Left lobe of liver (tissue), 2 donors: Measurements from ENCODE around the gene EGLN1. TPM values are rescaled to one million over a fixed set of nuclear protein-coding genes. Genes with fewer than 3 reads are reported as not detected.

Source experiments
- ATAC-seq: fragments of 200-7000 bp; cut with Tn5 transposase; one replicate; pipeline ENCODE4 v1.9.1; 2020; ENCODE audit warnings: mild to moderate bottlenecking, moderate library complexity
- DNase-seq: peaks from one replicate; pipeline ENCODE4 v3.0.0-alpha.2; 2020; ENCODE audit warnings: low spot score
- total RNA-seq: library from RNA; stranded (reverse); gene quantifications from one replicate; pipeline ENCODE4 v1.2.1, GENCODE V29; 2021
- donor health status: DM: no; HTN: no; CAD: no; lungs with moderate emphysema.
- donor health status: DM: no; HTN: yes; CAD: no.

Gene EGLN1
- total RNA-seq, 1 donor from 2014 or later = 23.6 TPM

GRCh38 chr1:231422798-231423309 lies 767 bp upstream of the EGLN1 start:
- ATAC-seq (no peak), DNase-seq (no peak)

GRCh38 chr1:231421546-231421970 lies 529 bp downstream of the EGLN1 start:
- ATAC-seq (peak; percentile 50), DNase-seq (no peak)

GRCh38 chr1:231420959-231421545 lies 1.0 kb downstream of the EGLN1 start:
- DNase-seq = peak; percentile 66
- ATAC-seq = peak; percentile 13

- DNase-seq = no peak
- ATAC-seq = no peak
Observed at GRCh38 chr1:231420299-231420958, 1.7 kb downstream of the EGLN1 start.

GRCh38 chr1:231419738-231420298 lies 2.3 kb downstream of the EGLN1 start:
- no peak for ATAC-seq
- no peak for DNase-seq

- ATAC-seq = no peak
Observed at GRCh38 chr1:231419147-231419546, 2.9 kb downstream of the EGLN1 start.

GRCh38 chr1:231418741-231419107 lies 3.4 kb downstream of the EGLN1 start:
- no peak for DNase-seq
- ATAC-seq = no peak

More at GRCh38 chr1:231419147-231419546, 2.9 kb downstream of the EGLN1 start:
- no peak for DNase-seq

GRCh38 chr1:231418101-231418740 lies 3.9 kb downstream of the EGLN1 start:
- DNase-seq = no peak
- no peak for ATAC-seq

- DNase-seq (no peak), ATAC-seq (no peak)
Observed at GRCh38 chr1:231417513-231417912, 4.6 kb downstream of the EGLN1 start.

GRCh38 chr1:231416901-231417300 lies 5.2 kb downstream of the EGLN1 start:
- no peak for ATAC-seq
- DNase-seq = no peak

GRCh38 chr1:231415018-231415583 lies 7.0 kb downstream of the EGLN1 start:
- DNase-seq (no peak), ATAC-seq (no peak)

GRCh38 chr1:231414260-231415016 lies 7.6 kb downstream of the EGLN1 start:
- DNase-seq = no peak
- ATAC-seq = no peak

- no peak for DNase-seq
- ATAC-seq = no peak
Observed at GRCh38 chr1:231413749-231414082, 8.4 kb downstream of the EGLN1 start.

GRCh38 chr1:231411036-231411531 lies 11.0 kb downstream of the EGLN1 start:
- no peak for DNase-seq
- ATAC-seq = no peak

GRCh38 chr1:231410036-231410612 lies 12.0 kb downstream of the EGLN1 start:
- DNase-seq = no peak
- ATAC-seq = no peak

- ATAC-seq (peak; percentile 31), DNase-seq (no peak)
Observed at GRCh38 chr1:231408528-231409094, 13.5 kb downstream of the EGLN1 start.

GRCh38 chr1:231407547-231408396 lies 14.3 kb downstream of the EGLN1 start:
- ATAC-seq (peak; percentile 73), DNase-seq (no peak)

- ATAC-seq (peak; percentile 28), DNase-seq (no peak)
Observed at GRCh38 chr1:231407049-231407448, 15.0 kb downstream of the EGLN1 start.

- no peak for ATAC-seq
- DNase-seq = no peak
Observed at GRCh38 chr1:231404318-231404717, 17.8 kb downstream of the EGLN1 start.
